ENCODE measurements around the gene ASTE1.

DNA sequence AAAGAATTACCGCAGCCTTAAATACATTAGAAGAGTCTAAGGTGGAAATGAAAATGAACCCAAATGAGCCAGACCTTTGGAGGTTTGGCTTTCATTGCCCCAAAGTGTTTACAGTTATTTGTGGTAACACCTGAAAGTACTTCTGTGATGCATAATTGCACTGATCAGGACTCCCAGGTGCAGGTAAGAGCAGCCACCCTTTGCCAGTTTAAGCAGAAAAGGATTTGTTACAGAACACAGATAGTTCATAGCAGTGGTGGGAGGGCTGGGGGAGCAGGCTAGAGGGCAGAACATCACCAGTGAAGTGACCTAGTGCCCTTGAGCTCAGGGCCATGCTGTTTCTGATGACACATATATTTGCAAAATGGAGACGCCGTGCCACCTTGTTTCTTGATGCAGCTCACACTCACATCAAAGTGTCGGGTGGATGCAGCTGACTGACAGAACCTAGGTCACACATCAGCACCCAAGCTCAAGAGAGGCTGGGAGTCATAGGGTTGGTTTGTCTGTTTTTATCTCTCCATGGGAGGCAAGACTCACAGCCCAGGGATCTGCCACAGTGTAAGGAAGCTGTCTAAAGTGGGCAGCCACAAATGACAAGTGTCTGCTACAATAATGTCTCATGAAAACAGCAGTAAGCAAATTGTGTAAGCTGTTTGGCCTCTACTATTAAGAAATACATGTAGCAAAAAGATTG, 49.2 kb upstream of the ASTE1 start:
- TF ChIP-seq GATA2 (IDR thresholded peaks at IDR 0.05; ENCODE audit: low read depth, low read length) (no peak), GATA3 (IDR thresholded peaks at IDR 0.05; ENCODE audit: low read depth, low read length) (no peak)

Data from SH-SY5Y (cell line).